ENCODE measurements around the gene ZNF341.
A peak's percentile ranks its signal among the peaks of the same experiment; 100 is the strongest.

ZNF341 gene

DNA sequence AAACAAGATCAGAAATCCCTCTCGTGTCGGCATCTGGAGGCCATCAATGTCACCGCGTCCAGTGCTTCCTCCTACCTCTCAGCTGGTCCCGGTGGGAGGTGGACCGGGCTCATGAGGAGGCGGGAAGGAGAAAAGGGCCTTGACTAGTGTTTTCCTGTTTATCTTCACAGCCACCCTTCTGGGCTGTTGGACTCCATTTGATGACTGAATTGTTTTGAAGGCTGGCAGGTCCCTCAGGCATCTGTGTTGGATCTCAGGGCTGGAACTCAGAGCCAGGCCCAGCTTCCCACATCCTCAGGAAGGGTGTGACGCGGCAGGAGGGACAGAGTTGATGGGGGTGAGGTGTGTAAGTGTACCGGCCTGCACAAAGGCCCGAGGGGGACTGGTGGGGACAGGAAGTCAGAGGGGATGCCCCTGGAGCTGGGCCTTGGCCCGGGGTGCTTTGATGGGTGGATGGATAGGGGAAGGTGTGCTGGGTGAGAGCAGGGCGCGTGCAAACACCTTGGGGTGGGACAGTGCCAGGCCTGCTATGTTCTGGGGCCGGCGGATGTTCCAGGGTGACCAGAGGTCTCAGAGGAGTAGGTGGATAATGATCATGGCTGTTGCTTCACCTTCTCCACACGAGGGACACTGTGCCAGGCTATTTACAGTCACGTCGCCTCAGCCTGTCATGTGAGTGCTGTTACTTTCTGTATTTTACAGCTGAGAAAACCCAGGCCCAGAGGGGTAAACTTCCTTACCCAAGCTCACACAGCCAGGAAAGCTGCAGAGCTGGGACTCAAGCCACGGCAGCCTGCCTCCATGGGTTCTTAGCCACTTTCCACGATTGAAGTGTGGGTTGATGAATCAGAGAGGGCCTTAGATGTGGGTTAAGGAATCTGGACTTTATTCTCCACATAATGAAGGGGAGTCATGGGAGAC lies 61.5 kb downstream of the ZNF341 start:
- DNase-seq (ENCODE audit: low read depth, low spot score) = no peak

DNA sequence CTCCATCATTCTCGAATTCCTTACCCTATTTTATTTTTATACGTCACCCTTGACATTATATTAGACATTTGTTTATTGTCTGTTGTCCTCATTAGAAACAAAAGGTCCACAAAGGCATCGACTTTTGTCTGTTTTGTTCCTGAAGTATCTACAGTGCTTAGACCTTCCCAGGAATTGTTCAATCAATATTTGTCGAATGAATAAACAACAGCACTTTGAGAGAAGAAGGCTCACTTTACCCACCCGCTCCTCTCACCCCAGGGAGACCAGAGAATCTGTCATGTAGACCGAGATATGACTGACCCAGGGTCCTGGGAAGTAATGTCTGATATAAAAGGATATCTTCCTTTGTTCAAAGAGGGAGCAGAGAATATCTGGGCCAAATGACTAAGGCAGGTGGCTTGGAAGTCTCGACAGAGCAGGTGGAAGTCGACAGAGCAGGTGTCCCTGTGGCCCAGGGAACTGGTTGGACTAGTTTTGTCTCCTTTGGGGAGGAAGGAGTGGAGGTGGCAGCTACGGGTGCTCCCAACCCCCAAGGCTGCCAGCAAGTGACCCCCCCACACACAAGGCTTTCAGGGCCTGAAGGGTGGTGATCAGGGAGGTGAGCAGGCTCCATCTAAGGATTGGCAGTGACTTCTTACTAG lies 64.6 kb downstream of the ZNF341 start:
- no peak for DNase-seq (ENCODE audit: low read depth, low spot score)

DNA sequence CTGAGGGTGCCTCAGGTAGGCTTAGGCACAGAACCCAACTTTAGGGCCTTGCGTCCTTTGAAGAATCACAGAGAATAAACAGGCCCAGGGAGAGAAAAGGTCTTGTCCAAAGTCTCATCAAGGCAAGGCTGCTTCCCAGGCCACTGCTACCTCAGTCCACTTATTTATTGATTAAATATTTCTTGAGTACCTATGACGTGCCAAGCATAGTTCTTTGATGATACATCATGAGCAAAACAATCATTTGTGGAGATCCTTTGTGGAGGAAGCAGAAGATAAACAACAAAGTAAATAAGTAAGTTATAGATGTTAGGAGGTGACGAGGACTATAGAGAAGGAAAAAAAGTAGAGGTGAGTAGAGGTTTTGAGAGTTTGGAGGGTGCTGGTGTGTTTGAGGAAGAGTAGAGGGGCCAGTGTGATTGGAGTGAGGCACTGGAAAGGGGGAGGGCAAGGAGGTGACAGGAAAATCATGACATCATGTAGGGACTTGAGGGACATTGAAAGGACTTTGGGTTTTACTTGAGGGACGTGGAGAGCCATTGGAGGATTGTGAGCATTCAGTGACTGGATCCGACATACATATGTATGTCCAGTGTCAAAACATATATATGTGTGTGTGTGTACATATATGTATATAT lies 65.2 kb downstream of the ZNF341 start:
- no peak for DNase-seq (ENCODE audit: low read depth, low spot score)

DNA sequence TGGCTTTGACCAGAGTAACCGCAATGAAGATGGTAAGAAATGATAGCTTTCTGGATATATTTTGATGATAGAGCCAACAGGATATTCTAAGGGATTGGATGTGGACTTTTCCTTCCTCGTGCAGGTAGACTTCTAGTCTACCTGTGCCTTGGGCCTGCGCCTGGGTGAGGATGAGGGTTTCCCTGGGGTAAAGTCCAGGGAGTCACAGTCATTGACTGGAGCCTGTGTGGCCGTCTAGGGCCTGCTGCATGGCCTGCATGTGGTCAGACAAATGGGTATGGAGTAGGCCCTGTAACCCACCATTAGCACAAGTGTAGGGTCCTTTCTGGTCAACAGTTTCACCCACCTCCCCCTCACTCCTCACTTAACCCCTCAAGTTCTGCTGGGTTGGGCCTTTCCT lies 66.6 kb downstream of the ZNF341 start:
- DNase-seq (ENCODE audit: low read depth, low spot score) = no peak

DNA sequence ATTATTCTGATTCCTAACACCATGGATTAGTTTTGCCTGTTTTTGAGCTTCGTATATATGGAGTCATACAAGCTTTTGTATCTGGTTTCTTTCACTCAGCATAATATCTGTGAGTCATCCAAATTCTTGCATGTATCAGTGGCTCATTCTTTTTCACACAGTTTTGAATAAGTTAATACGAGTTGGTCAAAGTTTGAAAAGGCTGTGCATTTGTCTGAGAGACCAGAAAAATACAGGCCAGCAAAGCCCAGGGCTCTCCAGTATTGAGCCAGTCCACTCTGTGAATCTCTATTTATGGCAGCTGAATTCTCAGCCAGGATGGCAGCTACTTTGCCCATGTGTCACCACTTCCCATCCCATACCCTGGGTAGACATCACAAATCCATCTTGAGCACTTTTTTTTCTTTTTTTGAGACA lies 72.1 kb downstream of the ZNF341 start:
- no peak for DNase-seq (ENCODE audit: low read depth, low spot score)

DNA sequence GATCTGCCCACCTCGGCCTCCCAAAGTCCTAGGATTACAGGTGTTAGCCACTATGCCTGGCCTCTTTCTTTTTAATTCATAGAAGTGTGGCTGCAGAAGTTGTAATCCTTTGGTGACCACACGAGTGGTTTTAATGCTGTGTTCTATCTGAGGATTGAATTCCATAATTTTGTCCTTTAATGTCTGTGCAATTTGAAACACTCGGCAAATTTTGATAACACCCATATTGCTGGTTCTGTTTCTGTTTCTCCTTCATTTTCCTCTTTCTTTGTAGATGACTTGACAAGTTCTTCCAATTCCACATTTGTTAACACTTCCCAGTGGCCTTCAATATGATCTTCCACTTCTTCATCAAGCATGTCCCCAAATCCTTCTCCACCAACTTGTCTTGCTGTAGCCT lies 76.6 kb downstream of the ZNF341 start:
- DNase-seq (ENCODE audit: low read depth, low spot score) = no peak

DNA sequence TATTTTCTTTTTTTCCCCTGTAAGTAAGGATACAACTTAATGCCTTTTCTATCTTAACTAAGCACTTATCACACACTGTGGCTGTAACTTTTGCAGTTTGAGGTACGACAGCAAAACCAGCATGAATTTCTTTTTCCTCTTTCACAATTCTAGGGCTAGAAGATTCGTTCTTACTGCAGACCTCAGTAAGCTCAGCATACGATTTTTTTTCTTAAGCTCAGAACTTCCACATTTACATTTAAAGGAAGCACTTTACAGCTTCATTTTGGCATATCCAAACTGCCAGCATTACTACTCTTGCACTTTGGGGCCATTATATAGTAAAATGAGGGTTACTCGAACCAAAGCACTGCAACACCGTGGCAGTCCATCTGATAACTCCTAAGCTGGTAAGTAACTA lies 78.5 kb downstream of the ZNF341 start:
- no peak for DNase-seq (ENCODE audit: low read depth, low spot score)

DNA sequence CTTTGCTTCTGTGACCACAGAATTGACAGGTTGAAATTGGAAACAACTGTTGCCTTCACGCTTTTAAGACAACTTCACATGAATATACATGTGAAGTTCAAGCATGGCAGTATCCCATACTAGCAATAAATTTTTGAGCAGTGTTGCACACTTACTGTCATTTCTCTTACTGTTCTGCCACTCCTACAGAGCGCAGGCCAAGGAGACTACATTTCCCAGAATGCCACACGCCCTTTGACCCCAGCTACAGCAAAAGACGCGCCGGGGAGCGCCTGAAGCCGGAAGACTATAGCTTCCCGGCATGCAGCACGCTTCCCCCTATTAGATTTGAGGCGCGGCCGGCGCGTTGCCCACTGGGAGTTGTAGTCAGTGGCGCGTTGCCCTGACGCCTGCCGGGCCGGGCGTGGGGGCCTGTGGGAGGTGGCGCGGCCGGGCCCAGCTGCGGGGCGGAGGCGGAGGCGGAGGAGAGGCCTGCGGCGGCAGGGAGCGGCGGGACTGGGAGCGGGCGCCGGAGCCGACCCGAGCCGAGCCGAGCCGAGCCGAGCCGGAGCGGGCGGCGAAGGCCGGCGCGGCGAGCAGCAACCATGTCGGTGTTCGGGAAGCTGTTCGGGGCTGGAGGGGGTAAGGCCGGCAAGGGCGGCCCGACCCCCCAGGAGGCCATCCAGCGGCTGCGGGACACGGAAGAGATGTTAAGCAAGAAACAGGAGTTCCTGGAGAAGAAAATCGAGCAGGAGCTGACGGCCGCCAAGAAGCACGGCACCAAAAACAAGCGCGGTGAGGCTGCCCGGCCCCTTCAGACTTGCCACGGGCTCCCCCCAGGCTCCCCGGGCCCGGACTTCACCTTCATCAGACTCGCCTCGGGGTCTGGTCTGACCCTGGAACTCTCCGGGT lies 79.3 kb downstream of the ZNF341 start, which contains the start of gene CHMP4B:
Gene CHMP4B, plus strand, starts transcription at position 464 of the 891 bp plus-strand sequence. Its CDS starts 121 bp downstream, at position 585.
- DNase-seq (ENCODE audit: low read depth, low spot score) = peak; percentile 99

DNA sequence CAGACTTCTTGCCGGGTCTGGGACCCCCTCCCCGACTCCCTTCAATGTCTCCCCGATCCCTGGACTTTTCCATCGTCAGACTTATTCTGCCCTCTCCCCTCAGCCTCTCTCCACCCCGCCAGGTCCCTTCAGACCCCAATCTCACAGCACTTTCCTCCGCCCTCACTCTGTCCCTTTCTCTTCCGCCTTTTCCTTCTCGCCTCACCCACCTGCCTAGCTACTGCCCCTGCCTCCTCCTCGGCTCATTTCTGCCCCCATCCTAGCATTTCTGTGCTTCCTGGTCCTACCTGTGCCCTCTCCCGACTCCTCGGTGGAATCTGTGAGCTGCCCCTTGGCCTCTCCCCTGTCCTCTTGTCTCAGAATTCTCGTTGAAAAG lies 80.0 kb downstream of the ZNF341 start:
- DNase-seq (ENCODE audit: low read depth, low spot score) = no peak

DNA sequence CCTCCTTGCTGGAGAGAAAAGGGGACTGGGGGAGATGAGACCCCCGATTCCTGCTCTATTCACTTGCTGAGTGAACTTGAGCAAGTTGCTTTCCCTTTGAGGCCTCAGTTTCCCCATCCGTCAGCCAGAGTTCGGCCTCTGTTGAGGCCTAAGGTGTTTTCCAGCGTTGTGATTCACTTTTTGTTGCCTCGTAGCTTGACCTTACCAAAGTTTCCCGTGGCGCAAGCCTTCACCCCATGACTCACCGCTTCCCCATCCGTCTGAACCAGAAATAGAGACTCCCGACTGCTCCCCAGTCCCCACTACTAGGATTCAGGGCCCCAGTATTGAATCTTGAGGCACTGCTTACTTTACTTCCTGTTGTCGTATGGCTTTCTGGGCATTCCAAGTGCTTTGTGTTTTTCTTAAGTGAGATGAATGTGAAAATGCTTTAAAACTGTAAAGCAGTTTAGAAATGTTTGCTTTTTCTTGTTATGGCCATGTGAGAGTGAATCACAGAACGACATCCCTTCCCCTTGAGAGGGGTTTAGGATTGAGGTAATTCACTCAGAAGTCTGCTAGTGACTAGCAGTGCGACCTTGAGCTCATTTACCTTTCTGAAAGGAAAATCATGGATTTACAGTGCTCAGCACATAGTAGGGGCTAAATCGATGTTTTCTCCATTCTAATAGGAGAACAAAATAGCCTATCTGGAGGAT lies 80.5 kb downstream of the ZNF341 start:
- DNase-seq (ENCODE audit: low read depth, low spot score) = peak; percentile 52

DNA sequence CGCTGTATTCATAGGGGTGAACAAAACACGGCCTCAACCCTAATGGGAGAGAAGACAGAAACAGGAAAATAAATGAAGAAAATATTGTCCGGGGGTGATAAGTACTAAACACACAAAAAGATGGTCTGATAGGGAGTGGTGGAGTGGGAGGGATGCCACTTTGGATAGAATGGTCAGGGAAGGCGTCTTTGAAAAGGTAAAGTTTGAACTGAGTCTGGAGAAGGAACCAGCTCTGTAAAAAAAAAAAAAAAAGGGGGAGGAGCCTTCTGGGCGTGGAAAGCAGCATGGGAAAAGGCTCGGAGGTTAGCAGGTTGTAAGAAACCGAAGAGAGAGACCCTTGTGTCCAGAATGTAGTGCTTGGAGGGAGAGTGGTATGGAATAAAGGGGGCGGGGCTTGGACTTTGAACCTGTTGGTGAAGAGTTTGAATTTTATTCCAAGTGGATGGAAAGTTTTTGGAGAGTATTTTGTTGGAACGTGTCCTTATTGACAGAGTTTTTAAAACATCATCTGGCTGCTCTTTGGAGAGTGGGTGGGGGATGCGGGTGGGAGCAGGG lies 81.2 kb downstream of the ZNF341 start:
- no peak for DNase-seq (ENCODE audit: low read depth, low spot score)

DNA sequence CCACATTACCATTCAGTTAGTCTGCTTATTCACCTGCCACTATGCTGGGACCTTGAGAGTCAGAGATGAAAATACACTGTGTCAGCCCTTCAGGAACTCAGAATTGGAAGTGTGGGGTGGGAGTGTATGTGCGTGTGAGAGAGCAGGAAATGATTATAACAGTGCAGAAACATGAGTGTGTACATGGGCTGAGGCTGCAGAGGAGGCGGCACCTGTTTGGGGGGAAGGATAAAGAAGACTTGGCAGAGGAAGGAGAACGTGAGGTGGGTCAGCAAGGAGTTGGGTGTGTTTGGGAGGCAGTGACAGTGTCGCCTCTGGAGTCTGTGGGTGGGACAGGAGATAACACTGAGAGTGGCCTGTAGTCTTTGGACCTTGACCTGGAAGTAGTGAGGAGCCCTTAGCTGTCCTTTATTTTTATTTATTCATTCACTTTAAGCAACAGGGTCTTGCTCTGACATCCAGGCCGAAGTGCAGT lies 82.5 kb downstream of the ZNF341 start:
- no peak for DNase-seq (ENCODE audit: low read depth, low spot score)

DNA sequence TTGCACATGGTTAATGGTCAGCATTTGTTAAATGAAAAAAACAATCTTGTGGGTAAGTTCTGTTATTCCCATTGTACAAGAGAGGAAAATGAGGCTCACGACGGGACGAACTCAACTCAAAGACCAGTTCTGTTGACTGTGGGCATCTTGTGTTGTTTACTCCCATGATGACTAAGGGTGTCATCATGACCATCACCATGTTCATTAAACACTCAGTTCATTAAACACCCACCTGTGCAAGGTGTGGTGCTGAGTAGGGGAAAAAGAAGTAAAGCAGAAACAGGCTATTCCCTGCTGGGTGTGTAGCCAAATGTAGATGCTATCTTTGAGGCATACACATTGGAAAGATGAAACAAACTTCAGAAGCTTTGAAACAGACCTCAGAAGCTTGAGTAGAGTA lies 83.9 kb downstream of the ZNF341 start:
- no peak for DNase-seq (ENCODE audit: low read depth, low spot score)

DNA sequence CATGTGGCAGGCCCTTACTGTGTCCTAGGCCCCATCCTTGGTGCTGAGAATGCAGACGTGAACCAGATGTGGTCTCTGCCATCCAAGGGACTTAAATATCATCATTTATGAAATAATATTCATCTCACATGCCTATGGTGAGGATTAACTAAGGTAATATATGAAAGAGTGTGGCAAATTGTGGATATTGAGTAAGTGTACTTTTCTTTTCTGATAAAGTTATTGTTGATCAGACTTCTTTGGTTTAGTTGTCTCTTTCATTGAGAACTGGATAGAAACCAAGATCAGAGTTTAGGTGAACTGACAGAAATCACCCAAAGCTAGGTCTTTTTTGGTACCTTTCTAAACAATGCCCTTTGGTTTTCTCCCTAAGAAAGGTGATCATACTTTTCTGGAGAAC lies 84.4 kb downstream of the ZNF341 start:
- no peak for DNase-seq (ENCODE audit: low read depth, low spot score)

DNA sequence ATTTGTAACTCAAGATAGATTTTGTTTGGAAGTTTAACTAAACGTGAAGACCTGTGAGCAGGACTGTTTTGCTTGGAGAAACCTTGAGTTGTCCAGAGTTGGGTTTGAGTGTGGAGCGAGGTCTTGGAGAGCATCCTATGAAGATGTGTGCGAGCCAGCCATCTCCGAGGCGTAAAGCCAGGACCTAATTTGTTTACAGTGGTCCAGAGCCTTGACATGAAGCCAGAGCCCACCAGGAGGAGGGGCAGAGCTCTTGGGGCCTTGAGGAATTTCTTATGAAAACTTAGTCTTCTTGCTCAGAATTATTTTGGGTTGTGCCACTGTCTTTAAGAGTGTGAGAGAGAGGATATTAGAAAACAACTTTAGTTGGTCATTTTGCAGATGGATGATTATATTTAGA lies 85.6 kb downstream of the ZNF341 start:
- DNase-seq (ENCODE audit: low read depth, low spot score) = no peak

DNA sequence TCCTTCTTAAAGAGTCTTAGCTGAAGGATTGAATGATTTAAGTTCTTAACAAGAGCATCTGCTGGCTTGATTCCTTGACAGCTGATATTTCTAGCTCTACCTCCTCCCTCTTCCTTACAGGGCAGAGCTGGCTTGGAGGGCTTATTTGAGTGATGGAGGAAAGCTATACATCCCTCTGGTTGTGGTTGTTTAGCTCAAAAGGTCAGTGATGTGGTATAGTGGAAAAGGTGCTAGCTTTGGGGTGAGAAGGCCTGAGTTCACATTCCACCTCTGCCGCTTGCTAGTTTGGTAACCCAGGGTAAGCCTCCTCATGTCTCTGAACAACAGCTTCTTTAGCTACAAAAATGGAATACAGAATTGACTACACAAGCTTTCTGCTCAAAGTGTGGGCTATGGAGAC lies 87.7 kb downstream of the ZNF341 start:
- no peak for DNase-seq (ENCODE audit: low read depth, low spot score)

DNA sequence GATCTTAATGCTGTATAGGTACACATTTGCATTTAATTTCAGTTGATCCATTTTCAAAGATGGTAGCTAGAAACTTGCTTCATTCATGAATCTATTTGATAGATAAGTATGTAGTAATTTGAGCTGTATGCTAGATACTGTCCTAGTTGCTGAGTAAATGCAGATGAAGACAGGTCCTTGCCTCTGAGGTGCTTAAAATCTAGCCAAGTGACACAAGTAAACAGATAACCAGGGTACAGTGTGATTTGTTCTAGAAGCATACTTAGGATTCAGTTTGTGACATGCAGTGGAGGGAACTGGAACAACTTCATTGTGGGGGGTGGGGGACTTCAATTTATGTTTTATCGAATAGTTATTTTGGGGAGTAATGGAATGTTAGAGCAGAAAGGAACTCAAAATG lies 88.6 kb downstream of the ZNF341 start:
- DNase-seq (ENCODE audit: low read depth, low spot score) = no peak

DNA sequence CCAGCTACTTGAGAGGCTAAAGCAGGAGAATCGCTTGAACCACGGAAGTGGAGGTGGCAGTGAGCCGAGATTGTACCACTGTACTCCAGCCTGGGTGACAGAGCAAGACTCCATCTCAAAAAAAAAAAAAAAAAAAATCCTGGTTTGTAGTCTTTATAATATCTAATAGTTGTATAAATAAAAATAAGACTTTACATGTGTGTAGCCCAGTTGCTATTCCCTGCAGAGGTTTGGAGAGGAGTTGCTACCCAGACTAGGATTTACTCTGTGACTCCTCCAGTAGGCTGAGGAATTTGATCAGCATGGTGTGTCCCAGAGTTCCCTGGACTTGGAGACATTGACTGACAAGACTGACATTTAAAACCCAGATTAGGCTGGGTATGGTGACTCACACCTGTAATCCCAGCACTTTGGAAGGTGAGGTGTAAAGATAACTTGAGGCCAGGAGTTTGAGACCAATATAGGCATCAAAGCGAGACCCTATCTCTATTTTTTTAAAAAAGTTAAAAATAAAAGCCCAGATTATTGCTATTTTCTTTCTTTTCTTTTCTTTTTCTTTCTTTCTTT lies 89.6 kb downstream of the ZNF341 start:
- no peak for DNase-seq (ENCODE audit: low read depth, low spot score)

DNA sequence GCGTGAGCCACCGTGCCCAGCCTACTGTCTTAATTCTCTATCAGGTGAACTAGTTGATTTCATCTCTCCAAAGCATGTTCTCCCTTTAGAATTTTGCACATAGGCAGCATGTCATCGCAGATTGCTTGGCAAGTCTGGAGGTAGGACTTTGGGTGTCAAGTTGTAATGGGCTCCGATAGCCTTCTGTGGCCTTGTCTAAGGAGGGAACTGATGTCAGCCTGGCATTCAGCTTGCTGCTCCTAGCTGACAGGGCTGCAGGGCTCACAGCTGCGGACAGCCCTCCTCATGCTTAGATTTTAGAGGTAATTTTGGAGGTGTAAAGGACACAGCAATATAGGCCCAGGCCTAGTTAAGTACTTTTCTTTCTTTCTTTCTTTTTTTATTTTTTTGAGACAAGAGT lies 90.6 kb downstream of the ZNF341 start:
- DNase-seq (ENCODE audit: low read depth, low spot score) = no peak

DNA sequence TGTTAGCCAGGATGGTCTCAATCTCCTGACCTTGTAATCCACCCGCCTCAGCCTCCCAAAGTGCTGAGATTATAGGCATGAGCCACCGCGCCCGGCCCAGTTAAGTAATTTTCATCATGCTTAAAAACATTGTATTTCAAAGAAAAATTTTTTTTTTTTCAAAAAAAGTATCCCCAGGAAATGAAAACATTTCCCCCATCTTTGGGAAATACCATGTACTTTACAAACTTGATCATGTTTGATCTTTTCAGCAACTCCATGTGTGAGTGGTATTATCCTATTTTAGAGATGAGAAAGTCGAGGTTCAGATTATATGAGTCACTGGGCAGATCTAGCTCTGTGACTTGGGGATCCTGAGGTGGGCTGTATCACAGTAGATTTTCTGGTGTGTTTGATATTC lies 91.2 kb downstream of the ZNF341 start:
- no peak for DNase-seq (ENCODE audit: low read depth, low spot score)
